HG03064 (cell line): ENCODE data around the gene ACOXL.

ENCODE experiments used
- ATAC-seq: cut with Tn5 transposase; IDR thresholded peaks from one replicate; pipeline ENCODE4 v1.9.1; 2021; ENCODE audit warnings: low read depth; ENCODE audit not compliant: unreplicated experiment

Gene ACOXL

GRCh38 chr2:110819711-110820110, 87.3 kb downstream of the ACOXL start:
- no peak for ATAC-seq

- ATAC-seq = no peak
Measured at GRCh38 chr2:110820128-110820527, 87.8 kb downstream of the ACOXL start.

DNA sequence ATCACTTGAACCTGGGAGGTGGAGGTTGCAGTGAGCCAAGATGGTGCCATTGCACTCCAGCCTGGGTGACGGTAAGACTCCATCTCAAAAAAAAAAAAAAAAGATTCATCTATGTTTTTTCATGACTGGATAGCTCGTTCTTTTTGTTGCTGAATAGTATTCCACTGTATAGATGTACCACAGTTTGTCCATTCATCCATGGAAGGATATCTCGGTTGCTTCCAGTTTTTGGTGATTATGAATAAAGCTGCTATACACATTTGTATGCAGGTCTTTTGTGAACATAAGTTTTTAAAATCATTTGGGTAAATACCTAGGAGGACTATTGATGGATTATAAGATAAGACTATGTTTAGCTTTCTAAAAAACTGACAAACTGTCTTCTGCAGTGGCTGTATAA, 90.8 kb downstream of the ACOXL start:
- no peak for ATAC-seq

DNA sequence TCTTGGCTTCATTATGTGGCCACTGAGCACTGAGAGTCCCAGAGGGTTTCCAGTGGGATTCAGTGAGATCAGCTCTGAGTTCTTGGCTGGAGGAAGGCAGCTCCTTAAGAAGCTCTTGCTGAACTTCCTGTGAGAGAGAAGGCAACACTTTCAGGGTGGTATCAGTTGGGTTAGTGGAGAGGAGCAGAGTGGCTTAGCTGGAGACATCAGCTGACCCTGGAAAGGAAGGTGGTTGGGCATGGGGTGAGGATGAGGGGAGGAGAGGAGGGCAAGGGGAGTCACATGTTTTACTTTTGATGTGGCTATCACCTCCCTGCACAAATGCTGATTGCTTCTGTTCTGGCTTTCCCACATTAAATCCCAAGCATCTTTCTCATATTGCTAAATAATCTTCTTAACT, 95.1 kb downstream of the ACOXL start:
- ATAC-seq = no peak

GRCh38 chr2:110828330-110828729, 96.0 kb downstream of the ACOXL start:
- ATAC-seq = no peak

DNA sequence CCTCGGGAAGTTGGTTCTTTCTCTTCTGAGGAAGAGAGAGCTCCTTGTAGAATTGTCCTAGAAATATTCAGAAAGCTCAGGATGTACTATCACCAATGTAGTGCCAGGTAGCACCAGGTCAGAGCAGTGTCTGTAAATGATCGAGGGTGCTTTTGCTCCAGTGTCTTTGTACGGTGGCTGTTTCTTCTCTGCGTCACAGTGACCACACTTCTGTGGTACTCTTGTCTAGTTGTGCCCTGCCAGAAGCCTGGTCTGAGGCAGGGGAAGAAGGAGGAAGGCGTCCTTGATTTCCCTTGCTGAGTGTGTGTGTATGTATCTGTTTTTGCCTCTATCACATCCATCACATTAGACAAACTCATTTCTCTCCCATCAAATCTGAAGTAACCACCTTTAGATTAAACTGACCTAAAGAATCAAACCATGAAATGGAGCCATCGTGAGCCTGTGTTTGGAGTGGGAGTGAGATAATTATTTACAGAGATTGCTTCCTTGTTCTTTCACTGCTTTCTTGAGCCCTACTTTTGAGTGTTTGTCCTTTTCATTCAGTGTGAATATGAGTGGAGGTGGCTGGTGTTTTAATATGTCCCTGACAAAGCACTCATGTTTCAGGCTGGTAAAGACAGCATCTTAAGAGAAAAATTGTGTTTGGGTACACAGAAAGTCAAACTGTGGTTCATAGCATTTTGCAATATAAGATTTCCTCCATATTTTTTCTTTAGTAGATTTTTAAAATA, 97.2 kb downstream of the ACOXL start:
- ATAC-seq = no peak

DNA sequence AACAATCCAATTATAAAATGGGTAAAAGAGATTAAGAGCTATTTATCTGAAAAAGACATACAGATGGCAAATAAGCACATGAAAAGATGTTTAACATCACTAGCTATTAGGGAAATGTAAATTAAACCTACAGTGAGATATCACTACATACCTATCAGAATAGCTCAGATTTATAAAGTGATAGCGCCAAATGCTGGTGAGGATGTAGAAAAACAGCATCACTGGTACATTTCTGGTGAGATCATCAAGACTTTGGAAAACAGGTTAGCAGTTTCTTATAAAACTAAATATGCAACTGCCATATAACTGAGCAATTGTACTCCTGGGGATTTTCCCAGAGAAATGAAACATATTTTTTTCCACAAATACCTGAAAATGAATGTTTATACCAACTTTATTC, 100.4 kb downstream of the ACOXL start:
- ATAC-seq = no peak

DNA sequence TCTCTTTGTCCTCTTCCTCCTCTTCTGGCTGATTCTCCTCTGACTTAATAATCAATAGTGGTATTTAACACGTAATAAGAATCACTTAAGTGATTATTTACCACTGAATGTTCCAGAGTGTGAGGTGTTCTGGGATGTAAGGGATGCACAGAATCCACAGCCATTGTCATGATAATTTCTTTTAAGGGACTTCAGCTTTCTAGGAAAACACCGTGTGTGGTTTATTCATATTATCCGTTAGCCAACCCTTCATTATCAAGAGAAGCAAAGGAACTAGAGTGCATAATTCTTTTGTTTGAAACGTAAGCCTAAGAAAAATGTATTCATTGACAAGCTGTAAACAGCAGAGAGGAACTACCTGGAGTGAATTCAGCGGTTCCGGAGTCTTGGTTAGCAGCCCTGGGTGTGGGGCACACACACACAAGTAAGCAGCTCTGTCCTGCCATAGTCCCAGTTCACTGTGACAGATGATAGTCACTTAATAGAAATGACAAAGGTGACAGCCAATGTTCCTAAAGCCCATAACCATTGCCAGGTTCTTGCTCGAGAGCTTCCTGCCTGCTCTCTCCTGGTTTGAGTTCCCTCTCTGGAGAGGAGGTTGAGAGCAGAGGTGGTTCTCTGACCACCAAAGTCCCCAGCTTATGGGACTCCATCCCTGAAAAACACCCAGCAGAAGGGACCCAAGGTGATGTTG, 101.9 kb downstream of the ACOXL start:
- no peak for ATAC-seq

DNA sequence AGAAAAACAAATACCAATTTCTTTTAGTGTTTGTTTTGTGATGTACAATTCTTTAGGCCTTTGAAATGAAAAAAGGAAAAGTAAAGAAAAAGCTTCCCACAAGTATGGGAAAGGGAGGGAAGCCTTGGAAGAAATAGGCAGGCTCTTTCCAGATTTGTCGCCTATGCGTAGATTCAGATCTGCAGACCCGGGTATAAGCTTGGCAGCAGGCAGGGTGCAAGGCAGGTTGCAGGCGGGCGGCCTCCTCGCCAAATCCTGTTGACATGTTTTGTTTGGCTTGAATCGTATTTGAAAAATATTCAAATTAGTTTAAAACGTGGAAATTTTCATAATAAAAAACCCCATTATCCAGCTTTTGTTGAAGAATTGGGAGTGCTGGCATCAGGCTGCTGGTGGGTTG, 104.3 kb downstream of the ACOXL start:
- no peak for ATAC-seq

GRCh38 chr2:110837446-110838409, 105.4 kb downstream of the ACOXL start:
- no peak for ATAC-seq

GRCh38 chr2:110838657-110839384, 106.4 kb downstream of the ACOXL start:
- ATAC-seq = no peak

DNA sequence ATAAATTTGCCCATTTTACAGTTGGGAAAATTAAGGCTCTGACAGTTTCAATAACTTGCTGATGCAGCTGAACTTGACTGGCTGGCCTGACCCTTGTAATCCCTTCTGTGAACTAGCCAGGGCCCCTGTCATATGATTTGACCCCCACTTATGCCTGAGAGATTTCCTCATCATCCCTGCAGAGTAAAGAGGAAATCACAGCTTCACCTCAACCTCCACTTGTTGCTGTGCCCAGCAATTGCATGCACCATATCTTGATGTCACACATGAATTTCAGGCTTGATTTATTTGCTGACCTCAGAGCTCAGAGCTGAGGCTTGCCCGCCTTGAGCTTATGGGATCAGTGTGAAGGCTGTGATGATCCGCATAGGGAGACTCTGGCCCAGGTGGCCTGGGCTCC, 108.1 kb downstream of the ACOXL start:
- ATAC-seq = no peak

- ATAC-seq = no peak
Measured at GRCh38 chr2:110842048-110842447, 109.7 kb downstream of the ACOXL start.

GRCh38 chr2:110843496-110843895, 111.1 kb downstream of the ACOXL start:
- no peak for ATAC-seq

- ATAC-seq = no peak
Measured at GRCh38 chr2:110843959-110844510, 111.7 kb downstream of the ACOXL start.

- no peak for ATAC-seq
Measured at GRCh38 chr2:110847651-110848050, 115.3 kb downstream of the ACOXL start.

DNA sequence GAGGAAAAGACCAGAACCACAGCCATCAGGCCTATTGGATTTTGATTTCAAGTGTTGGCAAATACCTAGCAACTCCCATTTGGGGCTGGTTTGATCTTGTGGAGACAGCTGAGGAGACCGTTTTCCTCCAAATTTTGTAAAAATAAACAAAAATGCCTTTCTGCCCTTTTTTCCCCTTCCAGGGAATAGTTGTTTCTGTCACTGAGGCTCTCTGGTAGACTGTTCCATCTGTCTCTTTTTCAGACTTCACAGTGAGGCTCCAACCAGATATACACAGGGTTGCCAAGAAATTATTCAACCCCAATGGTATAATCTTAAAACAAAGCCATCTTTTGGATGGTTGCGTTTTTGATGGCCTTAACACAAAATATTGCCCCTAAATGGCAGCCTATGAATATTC, 115.7 kb downstream of the ACOXL start:
- no peak for ATAC-seq

DNA sequence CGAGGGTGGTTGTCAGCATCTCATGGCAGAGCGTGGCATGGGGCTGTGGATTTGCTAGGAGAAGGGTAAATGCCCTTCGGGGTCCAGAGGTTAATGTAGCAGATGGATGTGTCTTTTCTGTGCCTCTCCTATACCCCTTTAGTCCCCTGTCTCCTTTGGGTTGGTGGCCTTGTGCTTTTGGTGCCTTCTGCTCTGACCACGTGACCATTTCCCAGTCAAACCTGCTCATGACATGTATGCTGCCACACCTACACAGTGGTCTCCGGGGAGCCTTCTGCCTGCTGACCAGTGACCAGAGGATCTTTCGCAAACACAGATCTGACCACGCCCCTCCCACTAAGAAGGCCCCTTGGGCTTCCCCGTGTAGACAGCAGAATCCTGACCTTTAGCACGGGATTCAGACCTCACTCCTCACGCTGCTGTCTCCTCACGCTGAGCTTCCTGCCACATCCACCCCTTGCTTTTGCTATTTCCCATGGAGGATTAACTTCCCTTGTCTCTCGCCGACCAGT, 116.2 kb downstream of the ACOXL start:
- ATAC-seq = no peak

DNA sequence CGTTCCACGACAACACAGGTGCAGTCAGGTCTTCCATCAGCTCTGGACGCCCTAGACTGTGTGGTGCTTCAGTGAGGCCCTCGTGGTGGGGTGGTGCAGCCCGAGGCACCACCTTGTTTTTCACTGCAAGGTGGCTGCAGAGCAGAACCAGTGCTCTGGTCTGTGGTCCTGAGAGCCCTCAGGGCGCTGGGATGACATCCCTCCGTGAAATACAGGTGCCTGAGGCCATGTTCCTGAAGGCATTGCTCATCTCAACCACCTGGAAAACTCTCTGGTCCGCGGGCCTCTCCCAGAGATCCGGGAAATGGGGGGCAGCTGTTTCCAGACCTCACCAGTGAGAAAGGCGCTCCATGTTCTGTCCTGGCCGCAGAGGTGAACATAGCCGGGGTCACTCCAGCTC, 119.2 kb downstream of the ACOXL start:
- ATAC-seq = no peak

DNA sequence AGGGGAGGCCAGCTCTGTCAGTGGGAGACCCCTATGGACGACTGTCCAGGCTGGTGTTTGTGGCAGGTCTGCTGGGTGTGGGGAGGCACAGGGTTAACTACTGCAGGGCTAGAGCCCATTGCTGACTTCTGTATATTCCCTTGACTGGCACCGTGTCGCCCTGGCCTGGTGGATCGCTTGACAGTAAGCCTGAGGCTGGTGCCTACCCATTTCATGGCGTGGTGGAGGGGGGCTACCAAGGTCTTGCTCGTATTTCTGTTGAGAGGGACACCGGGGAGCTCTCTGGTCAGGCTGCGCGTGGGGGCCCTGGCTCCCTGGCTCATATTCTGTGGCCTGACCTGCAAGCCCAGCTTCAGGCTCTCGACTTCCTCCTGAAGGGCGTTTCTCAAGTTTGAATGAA, 119.7 kb downstream of the ACOXL start:
- ATAC-seq = no peak
